Measurements from ENCODE around the gene ABLIM3. TPM values are rescaled to one million over a fixed set of nuclear protein-coding genes. Genes with fewer than 3 reads are reported as not detected.

Gene ABLIM3
- total and polyA plus RNA-seq, 2 of the 8 experiments (the other 6 are each of a cell fraction or from before 2014, with no cell fraction given): 0.36 to 0.56 TPM

GRCh38 chr5:149143470-149143869 lies 2.2 kb downstream of the ABLIM3 start:
- no peak overlapping the region for H2AK5ac ChIP-seq (ENCODE audit: low read depth, low read length)
- H3K4me1 ChIP-seq (replicated peaks in 1 of 4; ENCODE audit: control insufficient read depth in 3 of 4, insufficient read depth in 4 of 4, low read length in 3 of 4): peaks cover 0 to 3% (median 0%) of the 10 kb centered on the region in 4 experiments; a peak in 1 of 7 replicates
- H3K79me1 ChIP-seq (ENCODE audit: low read depth, low read length): no peaks in the 10 kb centered on the region
- H4K91ac ChIP-seq (replicated peaks; ENCODE audit: insufficient read length, low read length): no peak overlapping the region
- H3K56ac ChIP-seq (replicated peaks; ENCODE audit: insufficient read length, low read depth, low read length): no peak overlapping the region
- no peaks in the 10 kb centered on the region for H3K36me3 ChIP-seq (ENCODE audit: control insufficient read depth in 2 of 4, insufficient read depth in 4 of 4, low read length in 3 of 4)
- H4K5ac ChIP-seq (ENCODE audit: insufficient read length, low read depth, low read length): no peak overlapping the region
- DNase-seq (ENCODE audit: low read depth in 1 of 2, low spot score in 2 of 2) (no peak), FAIRE-seq (no peak)
- WGBS, 2 experiments (ENCODE audit: extremely low coverage in 1 of 2, insufficient coverage in 1 of 2, insufficient read length in 1 of 2, insufficient replicate concordance in 2 of 2, low coverage in 1 of 2, low lambda C conversion rate in 2 of 2, missing lambda C conversion rate in 1 of 2): 87% methylated on average over 2 of the region's 2 CpGs; no CpG with 5 or more reads in 1 of the 2 experiments
- no peaks in the 10 kb centered on the region for H3K79me2 ChIP-seq (ENCODE audit: control insufficient read depth in 1 of 2, insufficient read depth in 2 of 2, low read length in 2 of 2)
- no peak overlapping the region for H2BK120ac ChIP-seq (replicated peaks; ENCODE audit: low read depth, low read length)
- no peaks in the 10 kb centered on the region for H3K9me3 ChIP-seq (ENCODE audit: insufficient read depth in 2 of 2, low read depth in 1 of 2, low read length in 1 of 2)
- H3K4me3 ChIP-seq (ENCODE audit: extremely low read depth in 1 of 4, insufficient read depth in 2 of 4, low read depth in 3 of 4, low read length in 4 of 4): no peak overlapping the region
- H2BK15ac ChIP-seq (ENCODE audit: low read length): no peak overlapping the region
- ChIA-PET CTCF (ENCODE audit: partially characterized antibody) (interaction anchor here (0.7 to 10.8 kb wide), 17 partner anchors 10 to 1086 kb away, joined by 3 to 82 read pairs (median 4); no protein-coding TSS in a partner anchor), POLR2A (ENCODE audit: partially characterized antibody) (no interaction called here)
- H3K4ac ChIP-seq (replicated peaks; ENCODE audit: insufficient read length, low read depth, low read length): no peak overlapping the region
- no peak overlapping the region for H4K8ac ChIP-seq (ENCODE audit: extremely low read depth, insufficient read depth, low read length)
- no peak overlapping the region for H3K14ac ChIP-seq (ENCODE audit: insufficient read length)
- peaks cover 0 to 2% of the 10 kb centered on the region in 2 experiments for H4K20me1 ChIP-seq (replicated peaks in 1 of 2; ENCODE audit: control insufficient read depth in 1 of 2, insufficient read depth in 2 of 2, low read length in 2 of 2)
- H3K9ac ChIP-seq (replicated peaks in 1 of 4; ENCODE audit: extremely low read depth in 1 of 4, low read depth in 3 of 4, low read length in 3 of 4): no peak overlapping the region
- H3K4me2 ChIP-seq (ENCODE audit: insufficient read depth in 1 of 2, low read depth in 2 of 2, low read length in 2 of 2): no peak overlapping the region
- H3K23me2 ChIP-seq (ENCODE audit: low read depth, low read length): peaks cover 3% of the 10 kb centered on the region; the same call in 1 of the 2 replicates
- no peak overlapping the region for H3K18ac ChIP-seq (ENCODE audit: extremely low read depth, low read length)
- no peak overlapping the region for H2BK20ac ChIP-seq (ENCODE audit: low read length)
- no peak overlapping the region for H2AFZ ChIP-seq (ENCODE audit: low read length)
- H3K27ac ChIP-seq (ENCODE audit: low read depth, low read length): no peak overlapping the region
- H2BK5ac ChIP-seq (ENCODE audit: low read depth, low read length): no peak overlapping the region
- H3K23ac ChIP-seq (ENCODE audit: insufficient read length): no peak overlapping the region
- H2BK12ac ChIP-seq (ENCODE audit: low read depth, low read length): no peak overlapping the region
- peaks cover 0 to 21% (median 15%) of the 10 kb centered on the region in 4 experiments; a peak in 6 of 7 replicates for H3K27me3 ChIP-seq (replicated peaks in 1 of 4; ENCODE audit: control insufficient read depth in 3 of 4, extremely low read depth in 1 of 4, insufficient read depth in 3 of 4, low read length in 3 of 4)
- TF ChIP-seq RBBP5 (IDR thresholded peaks at IDR 0.05; ENCODE audit: borderline replicate concordance, low read depth, low read length): no peak
- no peak for TF ChIP-seq CREB1 (IDR thresholded peaks at IDR 0.05)
- no peak for TF ChIP-seq RNF2 (IDR thresholded peaks at IDR 0.05; ENCODE audit: borderline replicate concordance, low read depth, low read length, missing control alignments, poor library complexity, severe bottlenecking)
- TF ChIP-seq JUND (IDR thresholded peaks at IDR 0.05; ENCODE audit: low read length): no peak
- TF ChIP-seq SP2 (IDR thresholded peaks at IDR 0.05; ENCODE audit: low read length): no peak
- no peak for TF ChIP-seq CEBPB (IDR thresholded peaks at IDR 0.05; ENCODE audit: low read depth, low read length)
- no peak for TF ChIP-seq EP300 (IDR thresholded peaks at IDR 0.05; ENCODE audit: borderline replicate concordance in 1 of 2, low read depth in 2 of 2, low read length in 2 of 2)
- no peak for TF ChIP-seq E2F6 (IDR thresholded peaks at IDR 0.05)
- no peak for TF ChIP-seq USF2 (IDR thresholded peaks at IDR 0.05; ENCODE audit: low read length)
- TF ChIP-seq EGR1 (IDR thresholded peaks at IDR 0.05; ENCODE audit: borderline replicate concordance, low read depth, low read length): no peak
- no peak for TF ChIP-seq TBP (IDR thresholded peaks at IDR 0.05; ENCODE audit: low read depth, low read length)
- no peak for TF ChIP-seq CHD1 (IDR thresholded peaks at IDR 0.05; ENCODE audit: low read depth, low read length)
- TF ChIP-seq CBX8 (IDR thresholded peaks at IDR 0.05; ENCODE audit: borderline replicate concordance, low read depth, low read length): no peak
